HepG2 (cell line): ENCODE data around the gene MUL1. TPM values are rescaled to one million over a fixed set of nuclear protein-coding genes. Genes with fewer than 3 reads are reported as not detected.
A peak's percentile ranks its signal among the peaks of the same experiment; 100 is the strongest.

Experiments used
- ATF1 ChIP-seq: IDR thresholded peaks from 2 replicates; pipeline ENCODE4 v1.6.1; 2016; ENCODE audit warnings: mild to moderate bottlenecking, control low read depth
- ETV5 ChIP-seq: IDR thresholded peaks from 2 replicates; pipeline ENCODE4 v1.6.1; 2018; ENCODE audit warnings: missing biosample characterization, missing genetic modification reagents, inconsistent platforms, borderline replicate concordance
- FLYWCH1 ChIP-seq: sonication (generic); formaldehyde crosslinking; IDR thresholded peaks from 2 replicates; pipeline ENCODE4 v1.8.1; 2023; ENCODE audit warnings: mild to moderate bottlenecking, missing genetic modification reagents
- FOXK1 ChIP-seq: sonication (generic); formaldehyde crosslinking; IDR thresholded peaks from 2 replicates; pipeline ENCODE4 v1.4.0; 2020; ENCODE audit warnings: low read depth, missing genetic modification reagents, borderline replicate concordance
- ISL2 ChIP-seq: sonication (generic); formaldehyde crosslinking; IDR thresholded peaks from 2 replicates; pipeline ENCODE4 v1.5.0; 2020; ENCODE audit warnings: missing genetic modification reagents
- ONECUT2 ChIP-seq: sonication (generic); formaldehyde crosslinking; IDR thresholded peaks from 2 replicates; pipeline ENCODE4 v1.4.0; 2020; ENCODE audit warnings: missing genetic modification reagents
- PHF5A ChIP-seq: IDR thresholded peaks from one replicate; pipeline ENCODE4 v1.6.1; 2018; ENCODE audit warnings: low read depth, missing genetic modification reagents; ENCODE audit not compliant: unreplicated experiment
- SATB2 ChIP-seq: sonication (generic); formaldehyde crosslinking; IDR thresholded peaks from 2 replicates; pipeline ENCODE4 v1.5.0; 2020; ENCODE audit warnings: missing genetic modification reagents
- SIN3B ChIP-seq: fragments of 150-350 bp; IDR thresholded peaks from 2 replicates; pipeline ENCODE4 v1.6.1; 2014; ENCODE audit warnings: low read length
- SKIL ChIP-seq: sonication (generic); formaldehyde crosslinking; IDR thresholded peaks from 2 replicates; pipeline ENCODE4 v1.8.0; 2022; ENCODE audit warnings: missing genetic modification reagents, mild to moderate bottlenecking, moderate library complexity, borderline replicate concordance
- SMARCC2 ChIP-seq: fragments of 450-650 bp; IDR thresholded peaks from 2 replicates; pipeline ENCODE4 v1.6.1; 2017; ENCODE audit warnings: antibody characterized with exemption, mild to moderate bottlenecking
- TRIM24 ChIP-seq: sonication (generic); formaldehyde crosslinking; IDR thresholded peaks from 2 replicates; pipeline ENCODE4 v1.8.0; 2022; ENCODE audit warnings: mild to moderate bottlenecking, missing genetic modification reagents
- XRCC5 ChIP-seq: fragments of 200-400 bp; formaldehyde crosslinking; optimal IDR thresholded peaks from 2 replicates; pipeline ENCODE3; 2017; ENCODE audit warnings: mild to moderate bottlenecking, low read length
- YY1 ChIP-seq: IDR thresholded peaks from 2 replicates; pipeline ENCODE4 v1.6.1; 2011; ENCODE audit warnings: low read length, low read depth, moderate library complexity, mild to moderate bottlenecking; ENCODE audit not compliant: insufficient read depth, insufficient replicate concordance
- ZBTB3 ChIP-seq: sonication (generic); formaldehyde crosslinking; IDR thresholded peaks from 2 replicates; pipeline ENCODE4 v1.4.0; 2020; ENCODE audit warnings: low read depth, mild to moderate bottlenecking, moderate library complexity, missing genetic modification reagents, borderline replicate concordance
- ZFP90 ChIP-seq: sonication (generic); formaldehyde crosslinking; IDR thresholded peaks from 2 replicates; pipeline ENCODE4 v1.8.0; 2022; ENCODE audit warnings: missing genetic modification reagents, mild to moderate bottlenecking, inconsistent platforms, borderline replicate concordance
- ZGPAT ChIP-seq: IDR thresholded peaks from 2 replicates; pipeline ENCODE4 v1.6.1; 2016; ENCODE audit warnings: mild to moderate bottlenecking
- ZMYM3 ChIP-seq: sonication (generic); formaldehyde crosslinking; IDR thresholded peaks from 2 replicates; pipeline ENCODE4 v1.5.1; 2020; ENCODE audit warnings: mild to moderate bottlenecking, missing genetic modification reagents
- ZNF124 ChIP-seq: sonication (generic); formaldehyde crosslinking; IDR thresholded peaks from 2 replicates; pipeline ENCODE4 v1.4.0; 2020; ENCODE audit warnings: missing genetic modification reagents
- ZNF205 ChIP-seq: IDR thresholded peaks from 2 replicates; pipeline ENCODE4 v1.6.1; 2018; ENCODE audit warnings: missing biosample characterization, missing genetic modification reagents
- ZNF263 ChIP-seq: sonication (generic); formaldehyde crosslinking; IDR thresholded peaks from 2 replicates; pipeline ENCODE4 v1.4.0; 2020; ENCODE audit warnings: missing genetic modification reagents
- ZNF331 ChIP-seq: sonication (generic); formaldehyde crosslinking; IDR thresholded peaks from 2 replicates; pipeline ENCODE4 v1.4.0; 2020; ENCODE audit warnings: missing genetic modification reagents
- ZNF496 ChIP-seq: sonication (generic); formaldehyde crosslinking; IDR thresholded peaks from 2 replicates; pipeline ENCODE4 v1.8.1; 2023; ENCODE audit warnings: mild to moderate bottlenecking, moderate library complexity, missing genetic modification reagents; ENCODE audit not compliant: insufficient replicate concordance
- ZNF605 ChIP-seq: sonication (generic); formaldehyde crosslinking; IDR thresholded peaks from 2 replicates; pipeline ENCODE4 v1.8.0; 2022; ENCODE audit warnings: mild to moderate bottlenecking, missing genetic modification reagents
- ZNF878 ChIP-seq: sonication (generic); formaldehyde crosslinking; IDR thresholded peaks from 2 replicates; pipeline ENCODE4 v1.8.1; 2023; ENCODE audit warnings: mild to moderate bottlenecking, missing genetic modification reagents, moderate library complexity
- ZZZ3 ChIP-seq: sonication (generic); formaldehyde crosslinking; IDR thresholded peaks from 2 replicates; pipeline ENCODE4 v1.4.0; 2020; ENCODE audit warnings: missing genetic modification reagents, mild to moderate bottlenecking, borderline replicate concordance
- polyA plus RNA-seq, 8 experiments: library from polyadenylated mRNA; depleted of rRNA in 3 of 8; stranded (reverse) in 7 of 8; unstranded in 1 of 8; fragments of >200 nt; fragmentation: Illumina TruSeq in 4 of 8; extraction: Trizol in 4 of 8; gene quantifications; 2 replicates each; pipeline versions ENCODE4 v1.2.1 to v1.2.3, GENCODE V29; 2011 to 2016; ENCODE audit warnings: low read depth in 4 of 8, missing spikeins in 1 of 8, mixed read lengths in 1 of 8; ENCODE audit not compliant: insufficient read depth in 1 of 8
- total RNA-seq, 5 experiments: library from RNA; depleted of rRNA; stranded (reverse); fragments of >200 nt; fragmentation: Illumina TruSeq; extraction: Trizol; gene quantifications; 2 replicates each; pipeline ENCODE4 v1.2.3, GENCODE V29; 2016; ENCODE audit warnings: low read depth in 1 of 5

Gene MUL1
- total and polyA plus RNA-seq, 2 of the 13 experiments (the other 11 are each of a cell fraction or from before 2014, with no cell fraction given): 21.5 to 26.5 TPM

- TF ChIP-seq SKIL (CRISPR knock-in tag) (peak; percentile 85), PHF5A (peak; percentile 56), ZGPAT (CRISPR knock-in tag) (peak; percentile 83), ATF1 (no peak), ZNF878 (CRISPR knock-in tag) (no peak), SIN3B (no peak), ZNF496 (no peak), SATB2 (no peak), ZZZ3 (CRISPR knock-in tag) (no peak), SMARCC2 (no peak), ETV5 (CRISPR knock-in tag) (peak; percentile 70; the same call in 1 of the 2 replicates), ZNF124 (0 out of 2 replicates have a peak, but pooled peaks have one; percentile 37), ZMYM3 (CRISPR knock-in tag) (peak; percentile 93), ZBTB3 (no peak), FLYWCH1 (no peak), ISL2 (peak; percentile 85), TRIM24 (no peak; the same call in 1 of the 2 replicates), YY1 (peak; percentile 81), ONECUT2 (CRISPR knock-in tag) (peak; percentile 47; the same call in 1 of the 2 replicates), ZFP90 (CRISPR knock-in tag) (0 out of 2 replicates have a peak, but pooled peaks have one; percentile 17), ZNF263 (CRISPR knock-in tag) (peak; percentile 86), ZNF205 (CRISPR knock-in tag) (no peak), XRCC5 (peak; percentile 84), ZNF605 (CRISPR knock-in tag) (peak; percentile 14; the same call in 1 of the 2 replicates), ZNF331 (peak; percentile 86), FOXK1 (peak; percentile 55; the same call in 1 of the 2 replicates)
These were observed 27.6 kb downstream of the MUL1 start (continued) for GRCh38 chr1:20480243-20480944.
